ENCODE results near the gene GLP2R.

The GLP2R gene

DNA sequence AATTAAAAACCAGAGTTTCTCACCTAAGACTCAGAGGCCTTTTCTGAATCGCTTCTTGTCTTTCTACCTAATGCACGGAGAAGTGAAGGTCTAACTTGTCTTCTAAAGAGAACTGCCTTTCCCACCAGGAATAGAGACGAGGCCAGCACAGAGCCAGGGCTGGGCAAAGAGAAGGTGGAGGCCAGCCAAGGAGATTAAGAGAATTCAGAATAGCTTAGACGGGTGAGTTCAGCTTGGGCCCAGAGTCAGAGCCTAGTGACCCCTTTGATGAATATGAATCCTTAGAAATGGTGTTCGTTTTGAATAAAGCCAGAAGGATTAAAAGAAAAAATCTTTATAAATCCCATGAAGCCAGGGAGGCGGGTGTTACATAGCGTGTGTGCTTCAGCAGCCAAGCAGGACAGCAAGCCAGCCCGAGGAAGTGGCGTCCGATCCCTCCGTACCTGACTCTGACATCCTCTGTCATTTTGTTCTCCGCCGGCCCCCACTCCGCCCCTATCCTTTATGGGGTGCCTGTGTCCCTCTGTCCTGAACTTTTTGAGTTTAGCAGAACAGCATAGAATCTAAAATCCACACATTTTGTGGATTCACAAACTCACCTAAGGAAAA lies 11.3 kb upstream of the GLP2R start:
- DNase-seq, result no peak

- no peak for DNase-seq
Measured at GRCh38 chr17:9816472-9816871, 9.3 kb upstream of the GLP2R start.

DNA sequence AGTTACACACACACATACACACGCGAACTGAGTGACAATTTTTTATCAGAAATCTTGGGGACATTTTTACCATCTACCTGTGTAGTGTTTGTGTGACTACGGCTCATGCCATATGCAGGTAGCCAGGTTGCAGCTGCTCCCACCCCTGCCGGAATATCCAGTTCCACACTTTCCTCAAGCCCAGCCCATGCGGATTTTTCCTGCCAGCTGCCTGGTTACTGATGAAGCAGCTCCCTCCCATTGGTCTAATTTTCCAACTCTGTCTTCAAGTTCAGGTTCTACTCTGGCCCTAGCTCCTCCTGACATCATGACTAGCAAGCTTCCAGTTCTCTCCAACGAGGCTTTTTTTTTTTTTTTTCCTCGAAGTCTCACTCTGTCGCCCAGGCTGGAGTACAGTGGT lies 8.6 kb upstream of the GLP2R start:
- DNase-seq, result no peak

- DNase-seq, result no peak
Measured at GRCh38 chr17:9818760-9819159, 7.0 kb upstream of the GLP2R start.

- no peak for DNase-seq
Measured at GRCh38 chr17:9820448-9820847, 5.3 kb upstream of the GLP2R start.

DNA sequence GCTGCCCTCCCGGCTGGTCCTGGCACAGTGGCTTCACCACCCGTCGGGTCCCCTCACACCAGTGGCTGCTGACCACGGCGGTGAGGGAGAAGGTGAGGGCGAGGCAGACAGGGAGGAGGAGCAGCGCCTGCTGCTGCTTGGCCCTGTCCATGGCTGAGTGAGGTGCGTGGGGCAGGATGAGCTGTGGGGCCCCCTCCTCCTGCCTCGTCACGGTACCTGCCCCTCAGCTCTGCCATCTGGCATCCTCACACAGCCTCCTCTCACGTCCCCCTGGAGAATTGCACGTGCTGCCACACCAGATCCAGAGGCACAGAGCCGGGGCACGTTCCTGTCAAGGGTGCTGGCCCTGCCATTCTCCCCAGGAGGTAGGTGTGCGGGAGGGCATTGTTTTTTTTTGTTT lies 3.8 kb upstream of the GLP2R start, which contains the start of gene GSG1L2:
TSS of gene GSG1L2 (minus strand) at position 159 of the 400 bp plus-strand sequence. CDS start at position 151, 8 bp downstream.
- no peak for DNase-seq

DNA sequence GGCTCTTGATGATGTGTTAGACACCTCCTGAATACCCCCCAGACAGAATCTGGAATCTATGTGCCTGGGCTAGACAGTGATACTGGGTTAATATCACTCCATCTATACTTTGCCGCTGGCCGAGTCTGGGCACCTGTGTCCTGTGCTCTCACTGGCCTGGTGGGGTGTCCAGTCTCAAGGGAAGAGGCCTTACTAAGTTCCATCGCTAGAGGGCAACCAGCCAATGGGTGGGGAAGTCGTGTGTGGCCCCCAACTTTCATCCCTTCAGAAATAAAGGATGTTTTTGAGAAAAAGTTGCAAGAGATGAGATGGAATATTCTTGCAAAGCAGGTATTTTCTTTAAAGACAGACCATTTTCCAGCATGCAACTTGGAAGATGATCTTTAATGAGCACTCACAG lies 1.6 kb upstream of the GLP2R start:
- DNase-seq, result no peak

DNA sequence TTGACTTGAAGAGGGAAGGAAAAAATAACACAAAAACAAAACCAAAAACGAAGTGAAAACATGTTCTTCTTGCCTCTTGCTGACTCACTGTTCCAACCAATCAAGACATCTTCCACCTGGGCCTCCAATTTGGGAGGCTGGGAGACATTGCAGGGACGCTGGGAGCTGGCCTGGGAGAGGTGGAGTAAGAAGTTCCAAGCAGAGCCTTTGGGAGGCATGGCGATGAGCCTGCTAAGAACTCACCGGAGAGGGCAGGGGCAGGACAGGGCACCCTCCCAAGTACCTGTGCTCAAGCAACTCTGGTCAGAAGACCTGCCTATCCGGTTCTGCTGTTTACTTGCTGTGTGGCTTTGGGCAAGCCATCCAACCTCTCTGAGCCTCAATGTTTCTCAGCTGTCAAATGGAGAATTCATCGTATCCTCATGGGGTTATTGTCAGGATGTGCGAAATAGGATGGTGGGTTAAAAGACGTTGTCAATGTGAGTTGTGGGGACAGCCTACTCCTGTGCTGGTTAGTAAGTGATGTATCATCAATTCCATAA lies 856 bp upstream of the GLP2R start:
- no peak for DNase-seq

- no peak for DNase-seq
Measured at GRCh38 chr17:9828296-9829295, 2.9 kb downstream of the GLP2R start.

DNA sequence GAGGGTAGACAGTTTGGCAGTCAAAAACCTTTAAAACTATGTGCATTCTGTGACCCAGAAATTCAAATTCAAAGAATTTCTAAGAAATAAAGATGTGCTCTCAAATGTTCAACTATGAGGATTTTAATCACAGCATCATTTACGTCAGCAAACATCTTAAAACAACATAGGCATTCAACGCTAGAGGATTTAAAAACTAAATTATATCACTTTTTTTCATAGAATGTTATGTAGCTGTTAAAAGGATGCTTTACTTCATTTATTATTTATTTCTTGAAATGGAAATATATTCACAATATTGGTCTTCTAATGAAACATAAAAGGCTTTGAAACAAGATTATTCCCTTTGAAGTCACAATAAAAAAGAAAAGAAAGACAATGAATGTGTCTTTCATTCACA lies 3.6 kb downstream of the GLP2R start:
- no peak for DNase-seq

GRCh38 chr17:9830711-9831110 lies 5.0 kb downstream of the GLP2R start:
- no peak for DNase-seq

- DNase-seq, result no peak
Measured at GRCh38 chr17:9833922-9834321, 8.2 kb downstream of the GLP2R start.

DNA sequence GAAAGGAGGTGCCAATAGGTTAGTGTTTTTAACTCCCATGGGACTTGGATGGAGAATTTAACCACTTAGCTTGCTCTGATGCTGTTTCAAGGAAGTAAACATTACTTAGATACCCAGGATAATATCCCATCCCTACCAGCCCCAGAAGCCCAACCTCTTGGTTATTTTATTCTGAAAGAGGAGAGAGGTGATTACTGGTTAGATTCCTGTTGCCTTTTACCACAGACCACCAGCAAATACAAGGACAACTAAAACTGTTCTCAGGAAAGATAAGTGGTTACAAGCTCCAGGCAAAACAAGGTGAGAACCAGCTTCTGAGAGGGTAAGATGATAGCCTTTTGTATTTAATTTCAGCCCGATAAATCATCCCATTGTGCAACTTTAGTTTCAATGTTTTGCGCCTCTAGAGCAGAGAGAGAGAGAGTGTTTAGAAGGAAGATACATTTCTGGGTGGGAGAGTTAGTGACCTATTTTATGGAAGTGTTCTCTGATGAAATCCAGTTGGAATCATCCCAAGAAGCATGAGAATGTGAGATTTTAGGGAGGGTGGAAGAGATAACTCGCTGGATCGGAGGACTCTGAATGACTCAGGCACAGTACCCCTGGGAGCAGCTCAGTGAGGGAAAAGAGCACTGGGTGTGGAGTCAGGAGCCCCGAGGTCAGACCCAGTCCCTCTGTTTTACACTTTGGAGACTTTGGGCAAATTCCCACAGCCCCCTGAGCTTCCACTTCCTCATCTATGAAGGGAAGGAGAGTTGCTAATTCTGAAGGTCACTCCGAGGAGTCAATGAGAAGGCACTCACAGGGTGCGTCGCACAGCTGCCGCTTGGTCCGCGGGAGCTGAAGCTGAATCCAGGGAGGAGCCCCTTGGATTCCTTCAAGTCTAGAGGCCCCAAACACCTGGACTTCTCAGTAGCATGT lies 12.1 kb downstream of the GLP2R start:
- no peak for DNase-seq

GRCh38 chr17:9839433-9839832 lies 13.7 kb downstream of the GLP2R start:
- DNase-seq, result no peak

GRCh38 chr17:9842057-9842758 lies 16.5 kb downstream of the GLP2R start:
- no peak for DNase-seq

- no peak for DNase-seq
Measured at GRCh38 chr17:9843152-9844010, 17.7 kb downstream of the GLP2R start.

GRCh38 chr17:9844153-9844552 lies 18.4 kb downstream of the GLP2R start:
- no peak for DNase-seq

DNA sequence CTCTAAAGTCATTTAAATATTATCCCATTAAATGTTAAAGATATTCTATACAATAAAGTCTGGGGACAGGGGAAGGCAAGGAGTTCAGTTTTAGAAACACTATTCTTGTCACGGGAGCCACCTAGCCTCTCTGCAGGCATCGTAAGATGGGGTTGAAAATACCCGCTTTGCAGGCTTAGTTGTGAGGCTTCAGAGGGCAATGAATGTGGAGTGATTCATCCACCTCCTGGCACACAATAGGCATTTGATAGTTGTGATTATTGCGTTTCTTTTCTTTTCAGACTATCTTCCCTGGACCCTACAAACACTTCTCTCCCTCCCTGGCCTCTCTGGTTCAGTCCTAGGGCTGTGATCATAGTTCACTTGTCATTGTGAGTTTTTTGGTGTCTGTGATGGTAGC lies 19.6 kb downstream of the GLP2R start:
- no peak for DNase-seq

DNA sequence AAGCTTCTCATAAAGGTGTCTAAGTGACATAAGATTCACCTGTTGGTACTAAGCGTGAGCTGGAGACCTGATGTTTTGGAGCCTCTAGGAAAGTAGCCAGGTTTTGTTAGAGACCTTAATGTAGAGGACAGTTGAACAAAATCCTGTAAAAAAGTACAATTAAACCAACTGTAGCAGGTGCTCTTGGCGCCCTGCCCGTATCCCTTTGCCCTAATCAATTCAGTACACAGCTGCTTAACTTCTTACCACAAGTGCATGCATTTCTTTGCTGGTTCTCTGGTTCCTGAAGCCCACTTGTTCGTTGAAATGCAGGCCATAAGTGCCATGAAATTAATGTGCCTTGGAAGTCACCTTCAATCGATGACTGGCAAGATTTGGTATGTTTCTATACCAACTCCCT lies 24.4 kb downstream of the GLP2R start:
- no peak for DNase-seq

- DNase-seq, result no peak
Measured at GRCh38 chr17:9854255-9854654, 28.5 kb downstream of the GLP2R start.

DNA sequence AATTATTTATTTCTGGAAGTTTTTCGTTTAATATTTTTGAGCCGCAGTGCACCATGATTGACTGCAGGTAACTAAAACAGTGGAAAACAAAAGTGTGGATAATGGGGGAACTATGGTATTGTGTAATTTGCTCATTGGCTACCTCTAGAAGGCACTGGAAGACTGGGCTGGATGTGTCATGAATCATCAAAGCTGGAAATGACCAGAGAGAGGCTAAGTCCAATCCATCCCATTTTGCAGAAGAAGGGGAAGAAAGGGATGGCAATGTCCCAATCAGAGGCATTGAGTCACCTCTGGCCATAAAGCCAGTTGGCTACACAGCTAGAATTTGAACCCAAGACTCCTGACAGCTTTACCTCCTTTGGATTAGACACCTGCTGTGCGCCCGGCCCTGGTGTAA lies 29.3 kb downstream of the GLP2R start:
- no peak for DNase-seq

Data from DMS79 treated with DMSO at 0.1 percent for 48 hours (cell line).